SK-N-SH (cell line): ENCODE results near the gene ACOT8. TPM values are rescaled to one million over a fixed set of nuclear protein-coding genes. Genes with fewer than 3 reads are reported as not detected.

Experiments used
- CTCF ChIA-PET: fragments of 300-600, 350-600 bp; formaldehyde crosslinking; extraction: SDS; loops from one replicate; lab custom pipeline; 2021; lab: Yijun Ruan, JAX
- POLR2A ChIA-PET: fragments of 350-600 bp; sonication (Branson Sonifier 250); formaldehyde crosslinking; extraction: SDS; loops from one replicate; lab custom pipeline; 2020; ENCODE audit warnings: antibody characterized with exemption, inconsistent platforms; lab: Yijun Ruan, JAX
- DNase-seq: peaks from one replicate; pipeline ENCODE4 v3.0.0; 2012
- H2AFZ ChIP-seq: fragments of 200-600 bp; sonication (generic); 2 replicates; pipeline ENCODE4 v1.8.1; 2016; ENCODE audit warnings: antibody characterized with exemption, mild to moderate bottlenecking, low read depth
- H3F3A ChIP-seq: fragments of 200-600 bp; sonication (generic); replicated peaks from 2 replicates; pipeline ENCODE3; 2016; ENCODE audit warnings: antibody characterized with exemption, mild to moderate bottlenecking; ENCODE audit not compliant: insufficient read depth
- H3K27ac ChIP-seq, 2 experiments: fragments of 200-500 bp in 1 of 2; fragments of 200-600 bp in 1 of 2; sonication (Bioruptor generic) in 1 of 2; sonication (generic), shearing (Covaris generic) in 1 of 2; 2 replicates each; pipeline versions ENCODE4 v1.5.1 to v1.6.1; 2014 to 2016; ENCODE audit warnings: low read depth in 2 of 2, inconsistent platforms in 1 of 2, low read length in 1 of 2, mild to moderate bottlenecking in 1 of 2, mixed read lengths in 1 of 2
- H3K27me3 ChIP-seq: fragments of 200-600 bp; sonication (generic), shearing (Covaris generic); 2 replicates; pipeline ENCODE4 v1.6.1; 2016; ENCODE audit warnings: mixed run types; ENCODE audit not compliant: insufficient read depth
- H3K36me3 ChIP-seq, 2 experiments: fragments of 200-500 bp in 1 of 2; fragments of 200-600 bp in 1 of 2; sonication (Bioruptor generic) in 1 of 2; sonication (generic) in 1 of 2; replicated peaks in 1 of 2; 2 replicates each; pipeline versions ENCODE3 to v1.5.1; 2014 to 2016; ENCODE audit warnings: low read length in 1 of 2, mild to moderate bottlenecking in 1 of 2; ENCODE audit not compliant: insufficient read depth in 2 of 2, control insufficient read depth in 1 of 2
- H3K4me1 ChIP-seq, 2 experiments: fragments of 200-500 bp in 1 of 2; fragments of 200-600 bp in 1 of 2; sonication (Bioruptor generic) in 1 of 2; sonication (generic), shearing (Covaris generic) in 1 of 2; 2 replicates each; pipeline versions ENCODE4 v1.5.1 to v1.6.1; 2014 to 2016; ENCODE audit warnings: low read depth in 1 of 2, low read length in 1 of 2, mixed run types in 1 of 2; ENCODE audit not compliant: insufficient read depth in 2 of 2, control insufficient read depth in 1 of 2
- H3K4me2 ChIP-seq: fragments of 200-600 bp; sonication (generic), shearing (Covaris generic); 2 replicates; pipeline ENCODE4 v1.6.1; 2017; ENCODE audit warnings: mixed run types
- H3K4me3 ChIP-seq, 2 experiments: fragments of 200-500 bp in 1 of 2; fragments of 200-600 bp in 1 of 2; sonication (Bioruptor generic) in 1 of 2; sonication (generic), shearing (Covaris generic) in 1 of 2; 2 replicates each; pipeline versions ENCODE4 v1.5.1 to v1.8.1; 2014 to 2016; ENCODE audit warnings: low read depth in 2 of 2, inconsistent platforms in 1 of 2, low read length in 1 of 2, mild to moderate bottlenecking in 1 of 2, mixed read lengths in 1 of 2, moderate library complexity in 1 of 2
- H3K79me2 ChIP-seq: fragments of 200-600 bp; sonication (generic); 2 replicates; pipeline ENCODE4 v1.8.1; 2017; ENCODE audit warnings: mild to moderate bottlenecking; ENCODE audit not compliant: insufficient read depth
- H3K9ac ChIP-seq: fragments of 200-600 bp; sonication (generic); 2 replicates; pipeline ENCODE4 v1.6.1; 2017; ENCODE audit warnings: mixed run types
- H3K9me2 ChIP-seq: fragments of 200-600 bp; sonication (generic); 2 replicates; pipeline ENCODE4 v1.6.1; 2017; ENCODE audit warnings: mixed run types
- H3K9me3 ChIP-seq: fragments of 200-600 bp; sonication (generic); 2 replicates; pipeline ENCODE4 v1.6.1; 2017; ENCODE audit warnings: mixed run types, mild to moderate bottlenecking, moderate library complexity
- H4K20me1 ChIP-seq: fragments of 200-600 bp; sonication (generic); 2 replicates; pipeline ENCODE4 v1.6.1; 2017; ENCODE audit warnings: mild to moderate bottlenecking, mixed run types; ENCODE audit not compliant: insufficient read depth
- CHD2 ChIP-seq: fragments of 150-350 bp; IDR thresholded peaks from 2 replicates; pipeline ENCODE4 v1.6.1; 2018; ENCODE audit warnings: low read length; ENCODE audit not compliant: partially characterized antibody
- FOSL2 ChIP-seq: IDR thresholded peaks from 2 replicates; pipeline ENCODE4 v1.4.0; 2012; ENCODE audit warnings: low read depth, mild to moderate bottlenecking, moderate library complexity, borderline replicate concordance
- FOXJ3 ChIP-seq: sonication (generic); formaldehyde crosslinking; IDR thresholded peaks from 2 replicates; pipeline ENCODE4 v1.5.1; 2020; ENCODE audit warnings: mild to moderate bottlenecking, missing genetic modification reagents
- FOXM1 ChIP-seq: IDR thresholded peaks from 2 replicates; pipeline ENCODE4 v1.4.0; 2012; ENCODE audit warnings: low read depth, mild to moderate bottlenecking
- MEF2A ChIP-seq: IDR thresholded peaks from 2 replicates; pipeline ENCODE4 v1.4.0; 2012; ENCODE audit warnings: low read depth, borderline replicate concordance
- MXI1 ChIP-seq: IDR thresholded peaks from 2 replicates; pipeline ENCODE4 v1.6.1; 2012; ENCODE audit warnings: mild to moderate bottlenecking, low read depth, low read length, improper control_type of control experiment
- RAD21 ChIP-seq: IDR thresholded peaks from 2 replicates; pipeline ENCODE4 v1.6.1; 2012; ENCODE audit warnings: mild to moderate bottlenecking, low read length
- RCOR1 ChIP-seq: fragments of 150-350 bp; IDR thresholded peaks from 2 replicates; pipeline ENCODE4 v1.6.1; 2017; ENCODE audit warnings: antibody characterized with exemption, low read length
- RXRA ChIP-seq: IDR thresholded peaks from 2 replicates; pipeline ENCODE4 v1.4.0; 2012; ENCODE audit warnings: low read depth, mild to moderate bottlenecking, borderline replicate concordance
- TCF12 ChIP-seq: IDR thresholded peaks from 2 replicates; pipeline ENCODE4 v1.4.0; 2012
- TEAD4 ChIP-seq: IDR thresholded peaks from 2 replicates; pipeline ENCODE4 v1.4.0; 2012; ENCODE audit warnings: mild to moderate bottlenecking, borderline replicate concordance; ENCODE audit not compliant: insufficient read depth
- WGBS: methylation state at CpG from one replicate; pipeline ENCODE4 v1.1.6; 2017; ENCODE audit warnings: low lambda C conversion rate; 5-methylcytosine and 5-hydroxymethylcytosine counted together
- polyA plus RNA-seq, 3 experiments: library from polyadenylated mRNA; depleted of rRNA; stranded (reverse); fragments of >200 nt; gene quantifications; 2 replicates each; pipeline ENCODE4 v1.2.3, GENCODE V29; 2012
- TF ChIP-seq, protein P1 (sequence below): fragments of 150-350 bp; IDR thresholded peaks from 2 replicates; pipeline ENCODE4 v1.6.1; 2016; ENCODE audit warnings: mild to moderate bottlenecking, low read depth, low read length
- TF ChIP-seq, protein P2 (sequence below): fragments of 200-600 bp; sonication (generic); IDR thresholded peaks from 2 replicates; pipeline ENCODE4 v1.6.1; 2017; ENCODE audit warnings: antibody characterized with exemption, mild to moderate bottlenecking, moderate library complexity
- TF ChIP-seq, protein P3 (sequence below): IDR thresholded peaks from 2 replicates; pipeline ENCODE4 v1.4.0; 2012; ENCODE audit warnings: low read depth, borderline replicate concordance

Gene ACOT8
- polyA plus RNA-seq, 1 of the 3 experiments (the other 2 are of a cell fraction): 48.4 TPM

DNA sequence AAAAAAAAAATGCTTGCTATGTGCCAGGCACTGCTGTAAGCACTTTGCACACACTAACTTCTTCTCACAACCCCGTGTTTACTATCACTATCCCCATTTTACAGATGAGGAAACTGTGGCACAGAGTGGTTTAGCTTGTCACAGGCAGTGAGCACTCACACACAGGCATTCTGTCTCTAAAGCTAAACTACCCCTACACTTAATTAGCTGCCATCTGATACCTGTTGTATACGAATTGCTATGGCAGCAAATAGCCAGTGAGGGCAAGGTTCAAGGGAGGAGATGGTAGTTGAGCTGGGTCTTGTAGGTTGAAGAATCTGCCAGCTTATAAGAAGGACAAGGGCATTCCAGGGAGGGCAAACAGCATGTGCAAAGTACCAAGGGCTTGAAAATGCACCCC lies 35.2 kb downstream of the ACOT8 start (continued):
- TF ChIP-seq, protein P1, sequence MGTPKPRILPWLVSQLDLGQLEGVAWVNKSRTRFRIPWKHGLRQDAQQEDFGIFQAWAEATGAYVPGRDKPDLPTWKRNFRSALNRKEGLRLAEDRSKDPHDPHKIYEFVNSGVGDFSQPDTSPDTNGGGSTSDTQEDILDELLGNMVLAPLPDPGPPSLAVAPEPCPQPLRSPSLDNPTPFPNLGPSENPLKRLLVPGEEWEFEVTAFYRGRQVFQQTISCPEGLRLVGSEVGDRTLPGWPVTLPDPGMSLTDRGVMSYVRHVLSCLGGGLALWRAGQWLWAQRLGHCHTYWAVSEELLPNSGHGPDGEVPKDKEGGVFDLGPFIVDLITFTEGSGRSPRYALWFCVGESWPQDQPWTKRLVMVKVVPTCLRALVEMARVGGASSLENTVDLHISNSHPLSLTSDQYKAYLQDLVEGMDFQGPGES: no peak

DNA sequence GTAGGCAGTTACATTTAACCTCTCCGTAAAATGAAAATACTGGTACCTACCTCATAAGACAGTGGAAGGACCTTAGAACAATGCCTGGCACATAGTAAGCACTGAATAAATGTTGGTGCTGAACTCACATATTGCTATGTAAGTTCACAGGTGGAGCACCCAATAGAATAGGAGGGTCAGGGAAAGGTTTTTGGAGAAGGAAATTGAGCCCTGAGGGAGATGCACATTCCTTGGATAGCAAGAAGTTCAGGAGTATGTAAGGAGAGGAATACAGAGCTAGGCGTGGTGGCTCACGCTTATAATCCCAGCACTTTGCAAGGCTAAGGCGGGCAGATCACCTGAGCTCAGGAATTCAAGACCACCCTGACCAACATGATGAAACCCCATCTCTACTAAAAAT lies 37.7 kb downstream of the ACOT8 start:
- no peaks in the 10 kb centered on the region; a peak in 1 of 4 replicates for H3K4me1 ChIP-seq
- TF ChIP-seq, protein P2, sequence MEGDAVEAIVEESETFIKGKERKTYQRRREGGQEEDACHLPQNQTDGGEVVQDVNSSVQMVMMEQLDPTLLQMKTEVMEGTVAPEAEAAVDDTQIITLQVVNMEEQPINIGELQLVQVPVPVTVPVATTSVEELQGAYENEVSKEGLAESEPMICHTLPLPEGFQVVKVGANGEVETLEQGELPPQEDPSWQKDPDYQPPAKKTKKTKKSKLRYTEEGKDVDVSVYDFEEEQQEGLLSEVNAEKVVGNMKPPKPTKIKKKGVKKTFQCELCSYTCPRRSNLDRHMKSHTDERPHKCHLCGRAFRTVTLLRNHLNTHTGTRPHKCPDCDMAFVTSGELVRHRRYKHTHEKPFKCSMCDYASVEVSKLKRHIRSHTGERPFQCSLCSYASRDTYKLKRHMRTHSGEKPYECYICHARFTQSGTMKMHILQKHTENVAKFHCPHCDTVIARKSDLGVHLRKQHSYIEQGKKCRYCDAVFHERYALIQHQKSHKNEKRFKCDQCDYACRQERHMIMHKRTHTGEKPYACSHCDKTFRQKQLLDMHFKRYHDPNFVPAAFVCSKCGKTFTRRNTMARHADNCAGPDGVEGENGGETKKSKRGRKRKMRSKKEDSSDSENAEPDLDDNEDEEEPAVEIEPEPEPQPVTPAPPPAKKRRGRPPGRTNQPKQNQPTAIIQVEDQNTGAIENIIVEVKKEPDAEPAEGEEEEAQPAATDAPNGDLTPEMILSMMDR: no peak
- TF ChIP-seq MEF2A (no peak), FOXJ3 (CRISPR knock-in tag) (no peak), MXI1 (no peak), CHD2 (no peak), RXRA (no peak), RAD21 (no peak), TCF12 (no peak), TEAD4 (no peak), FOSL2 (no peak), FOXM1 (no peak), RCOR1 (no peak)
- TF ChIP-seq, protein P3, sequence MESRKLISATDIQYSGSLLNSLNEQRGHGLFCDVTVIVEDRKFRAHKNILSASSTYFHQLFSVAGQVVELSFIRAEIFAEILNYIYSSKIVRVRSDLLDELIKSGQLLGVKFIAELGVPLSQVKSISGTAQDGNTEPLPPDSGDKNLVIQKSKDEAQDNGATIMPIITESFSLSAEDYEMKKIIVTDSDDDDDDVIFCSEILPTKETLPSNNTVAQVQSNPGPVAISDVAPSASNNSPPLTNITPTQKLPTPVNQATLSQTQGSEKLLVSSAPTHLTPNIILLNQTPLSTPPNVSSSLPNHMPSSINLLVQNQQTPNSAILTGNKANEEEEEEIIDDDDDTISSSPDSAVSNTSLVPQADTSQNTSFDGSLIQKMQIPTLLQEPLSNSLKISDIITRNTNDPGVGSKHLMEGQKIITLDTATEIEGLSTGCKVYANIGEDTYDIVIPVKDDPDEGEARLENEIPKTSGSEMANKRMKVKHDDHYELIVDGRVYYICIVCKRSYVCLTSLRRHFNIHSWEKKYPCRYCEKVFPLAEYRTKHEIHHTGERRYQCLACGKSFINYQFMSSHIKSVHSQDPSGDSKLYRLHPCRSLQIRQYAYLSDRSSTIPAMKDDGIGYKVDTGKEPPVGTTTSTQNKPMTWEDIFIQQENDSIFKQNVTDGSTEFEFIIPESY: no peak
- TF ChIP-seq, all 33 proteins: peak for 0
- H4K20me1 ChIP-seq: no peaks in the 10 kb centered on the region
- H3F3A ChIP-seq: peaks cover 25% of the 10 kb centered on the region
- DNase-seq: no peak
- ChIA-PET CTCF (interaction anchor here (1.1 kb wide), 1 partner anchor 20 kb away, joined by 5 read pairs; no protein-coding TSS in a partner anchor), POLR2A (interaction anchor here (2.0 kb wide), 1 partner anchor 14 kb away, joined by 4 read pairs; the partner anchor contains the start of gene SNX21)
- H3K9ac ChIP-seq: no peak overlapping the region
- no peaks in the 10 kb centered on the region for H3K9me3 ChIP-seq
- H3K4me3 ChIP-seq: no peak overlapping the region
- no peaks in the 10 kb centered on the region for H3K9me2 ChIP-seq
- H3K36me3 ChIP-seq: peaks cover 2 to 10% of the 10 kb centered on the region in 2 experiments
- no peaks in the 10 kb centered on the region for H3K27me3 ChIP-seq
- no peak overlapping the region for H2AFZ ChIP-seq
- no peak overlapping the region for H3K27ac ChIP-seq
- peaks cover 14% of the 10 kb centered on the region for H3K79me2 ChIP-seq
- WGBS: 92% methylated on average over 4 of the region's 4 CpGs
- H3K4me2 ChIP-seq: no peak overlapping the region
